ENCODE results near the gene MGST2. TPM values are rescaled to one million over a fixed set of nuclear protein-coding genes. Genes with fewer than 3 reads are reported as not detected.

MGST2 gene
- total and polyA plus RNA-seq, 10 of the 15 experiments (the other 5 are each of a cell fraction or from before 2014, with no cell fraction given) = 19.0 to 50.1 (median 30.6) TPM

GRCh38 chr4:139736274-139736660 is 70.6 kb downstream of the MGST2 start:
- intact Hi-C loops (cut with micrococcal nuclease; ENCODE audit: unreplicated experiment) = loop anchor here (5.0 to 10.0 kb wide), 2 partner anchors 309 to 516 kb away; no protein-coding TSS in a partner anchor
- no peak for TF ChIP-seq NFIC (IDR thresholded peaks at IDR 0.05; ENCODE audit: low read depth, low read length)
- TF ChIP-seq REST (IDR thresholded peaks at IDR 0.05; ENCODE audit: low read depth, low read length) = no peak
- TF ChIP-seq RELA (IDR thresholded peaks at IDR 0.05; ENCODE audit: borderline replicate concordance, partially characterized antibody) = no peak
- no peak for TF ChIP-seq POLR2AphosphoS2 (IDR thresholded peaks at IDR 0.05; ENCODE audit: low read depth, low read length)
- no peak for TF ChIP-seq RAD21 (IDR thresholded peaks at IDR 0.05; ENCODE audit: insufficient read depth, low read depth, low read length)
- no peak for TF ChIP-seq MTA3 (IDR thresholded peaks at IDR 0.05; ENCODE audit: borderline replicate concordance, low read length)
- no peak for TF ChIP-seq EGR1 (IDR thresholded peaks at IDR 0.05; ENCODE audit: borderline replicate concordance in 1 of 2, low read depth in 2 of 2, low read length in 2 of 2)
- no peak for TF ChIP-seq IRF3 (IDR thresholded peaks at IDR 0.05)
- TF ChIP-seq ZBTB11 (CRISPR knock-in tag; IDR thresholded peaks at IDR 0.05) = no peak
- TF ChIP-seq FOS (IDR thresholded peaks at IDR 0.05; ENCODE audit: borderline replicate concordance, extremely low read depth, insufficient read length) = no peak
- 8% methylated on average over 5 of the region's 5 CpGs for WGBS (ENCODE audit: insufficient coverage, insufficient replicate concordance, low lambda C conversion rate, missing lambda C conversion rate)
- H3K27me3 ChIP-seq (replicated peaks in 1 of 2; ENCODE audit: control insufficient read depth in 2 of 2, insufficient read depth in 2 of 2, low read length in 1 of 2) = peaks cover 6 to 24% of the 10 kb centered on the region in 2 experiments
- DNase-seq (ENCODE audit: low read depth, low spot score) (no peak), FAIRE-seq (no peak), ATAC-seq (no peak)
- H3K27ac ChIP-seq (ENCODE audit: control insufficient read depth, insufficient read depth) = no peak overlapping the region
- no peak overlapping the region for H3K4me2 ChIP-seq (ENCODE audit: control insufficient read depth, insufficient read depth)
- no peak overlapping the region for H3K9ac ChIP-seq (ENCODE audit: control insufficient read depth, insufficient read depth, low read length)
- H3K79me2 ChIP-seq (ENCODE audit: control insufficient read depth, insufficient read depth, low read length) = no peaks in the 10 kb centered on the region
- in situ Hi-C loops (cut with MboI) = no loop called here
- ChIA-PET POLR2A (no interaction called here), CTCF (no interaction called here), RAD21 (ENCODE audit: unreplicated experiment) (no interaction called here), SMC1A (ENCODE audit: uncharacterized antibody, unreplicated experiment) (no interaction called here)
- no peak overlapping the region for H3K4me3 ChIP-seq
- H3K9me3 ChIP-seq (replicated peaks; ENCODE audit: control insufficient read depth, insufficient read depth, low read length) = no peaks in the 10 kb centered on the region
- no peaks in the 10 kb centered on the region for H4K20me1 ChIP-seq (ENCODE audit: control insufficient read depth, insufficient read depth)
- no peak overlapping the region for H2AFZ ChIP-seq (ENCODE audit: control insufficient read depth, low read depth, low read length)
- no TSS peak for BruUV-seq (replicated peaks)
- H3K36me3 ChIP-seq (ENCODE audit: control insufficient read depth in 2 of 2, insufficient read depth in 2 of 2, low read length in 1 of 2) = no peaks in the 10 kb centered on the region
- H3K4me1 ChIP-seq (ENCODE audit: control insufficient read depth, insufficient read depth, low read length) = no peaks in the 10 kb centered on the region
